HL-60 (cell line): ENCODE measurements around the gene FAM171A1.

ENCODE experiments used
- DNase-seq, 2 experiments: peaks; one replicate each; pipeline ENCODE4 v3.0.0-alpha.2; 2010 to 2020; ENCODE audit warnings: low read depth in 1 of 2, low spot score in 1 of 2
- H3K27ac ChIP-seq: fragments of 250-450 bp; sonication (Bioruptor Pico); replicated peaks from 2 replicates; pipeline ENCODE4 v1.5.1; 2020; ENCODE audit warnings: mild to moderate bottlenecking, moderate library complexity
- H3K27me3 ChIP-seq: fragments of 250-450 bp; sonication (Bioruptor Pico); 2 replicates; pipeline ENCODE4 v1.5.1; 2021; ENCODE audit warnings: mild to moderate bottlenecking, moderate library complexity; ENCODE audit not compliant: insufficient read depth, poor library complexity, severe bottlenecking
- H3K4me3 ChIP-seq: replicated peaks from 2 replicates; pipeline ENCODE4 v1.5.1; 2011; ENCODE audit warnings: mild to moderate bottlenecking, control low read depth, low read length; ENCODE audit not compliant: insufficient read depth
- GABPA ChIP-seq: IDR thresholded peaks from 2 replicates; pipeline ENCODE4 v1.6.1; 2012; ENCODE audit warnings: low read depth
- POLR2AphosphoS5 ChIP-seq: IDR thresholded peaks from 2 replicates; pipeline ENCODE4 v1.6.1; 2012; ENCODE audit warnings: low read depth
- SPI1 ChIP-seq: IDR thresholded peaks from 2 replicates; pipeline ENCODE4 v1.6.1; 2012; ENCODE audit warnings: low read depth, mild to moderate bottlenecking, borderline replicate concordance
- TF ChIP-seq, protein P1 (sequence below): IDR thresholded peaks from 2 replicates; pipeline ENCODE4 v1.6.1; 2012; ENCODE audit warnings: low read depth; ENCODE audit not compliant: insufficient replicate concordance
- TF ChIP-seq, protein P2 (sequence below): IDR thresholded peaks from one replicate; pipeline ENCODE4 v1.5.1; 2011; ENCODE audit warnings: low read length, control low read depth, inconsistent platforms; ENCODE audit not compliant: insufficient read depth

FAM171A1 gene

DNA sequence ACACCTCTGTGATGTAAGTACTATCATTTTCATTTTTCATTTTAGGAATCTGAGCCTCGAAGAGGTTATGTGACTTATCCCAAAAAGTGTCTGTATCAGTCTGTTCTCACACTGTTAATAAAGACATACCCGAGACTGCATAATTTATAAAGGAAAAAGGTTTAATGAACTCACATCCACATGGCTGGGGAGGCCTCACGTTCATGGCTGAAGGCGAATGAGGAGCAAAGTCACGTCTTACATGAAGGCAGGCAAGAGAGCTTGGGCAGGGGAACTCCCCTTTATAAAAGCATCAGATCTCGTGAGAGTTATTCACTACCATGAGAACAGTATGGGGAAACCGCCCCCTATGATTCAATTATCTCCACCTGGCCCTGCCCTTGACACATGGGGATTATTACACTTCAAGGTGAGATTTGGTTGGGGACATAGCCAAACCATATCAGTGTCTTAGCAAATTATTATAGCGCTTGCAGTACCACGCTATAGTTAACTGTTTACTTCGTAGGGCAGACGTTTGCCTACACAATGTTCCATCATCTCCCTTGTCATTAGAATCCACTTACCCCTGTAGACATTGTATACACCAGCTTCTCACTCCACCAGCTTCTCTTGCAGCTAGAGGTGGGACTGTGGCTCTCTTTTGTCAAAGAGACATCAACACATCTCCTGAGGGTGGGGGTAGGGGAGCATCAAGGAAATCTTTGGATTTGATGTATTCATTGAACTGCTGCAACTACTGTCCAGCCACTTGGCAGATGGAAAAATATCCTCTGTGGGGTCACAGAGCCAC is 187.2 kb downstream of the FAM171A1 start:
- Histone ChIP-seq H3K27me3 (no peaks in the 10 kb centered on the region), H3K4me3 (no peak overlapping the region), H3K27ac (no peak overlapping the region)
- no peak for TF ChIP-seq POLR2AphosphoS5
- TF ChIP-seq, protein P1, sequence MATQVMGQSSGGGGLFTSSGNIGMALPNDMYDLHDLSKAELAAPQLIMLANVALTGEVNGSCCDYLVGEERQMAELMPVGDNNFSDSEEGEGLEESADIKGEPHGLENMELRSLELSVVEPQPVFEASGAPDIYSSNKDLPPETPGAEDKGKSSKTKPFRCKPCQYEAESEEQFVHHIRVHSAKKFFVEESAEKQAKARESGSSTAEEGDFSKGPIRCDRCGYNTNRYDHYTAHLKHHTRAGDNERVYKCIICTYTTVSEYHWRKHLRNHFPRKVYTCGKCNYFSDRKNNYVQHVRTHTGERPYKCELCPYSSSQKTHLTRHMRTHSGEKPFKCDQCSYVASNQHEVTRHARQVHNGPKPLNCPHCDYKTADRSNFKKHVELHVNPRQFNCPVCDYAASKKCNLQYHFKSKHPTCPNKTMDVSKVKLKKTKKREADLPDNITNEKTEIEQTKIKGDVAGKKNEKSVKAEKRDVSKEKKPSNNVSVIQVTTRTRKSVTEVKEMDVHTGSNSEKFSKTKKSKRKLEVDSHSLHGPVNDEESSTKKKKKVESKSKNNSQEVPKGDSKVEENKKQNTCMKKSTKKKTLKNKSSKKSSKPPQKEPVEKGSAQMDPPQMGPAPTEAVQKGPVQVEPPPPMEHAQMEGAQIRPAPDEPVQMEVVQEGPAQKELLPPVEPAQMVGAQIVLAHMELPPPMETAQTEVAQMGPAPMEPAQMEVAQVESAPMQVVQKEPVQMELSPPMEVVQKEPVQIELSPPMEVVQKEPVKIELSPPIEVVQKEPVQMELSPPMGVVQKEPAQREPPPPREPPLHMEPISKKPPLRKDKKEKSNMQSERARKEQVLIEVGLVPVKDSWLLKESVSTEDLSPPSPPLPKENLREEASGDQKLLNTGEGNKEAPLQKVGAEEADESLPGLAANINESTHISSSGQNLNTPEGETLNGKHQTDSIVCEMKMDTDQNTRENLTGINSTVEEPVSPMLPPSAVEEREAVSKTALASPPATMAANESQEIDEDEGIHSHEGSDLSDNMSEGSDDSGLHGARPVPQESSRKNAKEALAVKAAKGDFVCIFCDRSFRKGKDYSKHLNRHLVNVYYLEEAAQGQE = no peak
- TF ChIP-seq, protein P2, sequence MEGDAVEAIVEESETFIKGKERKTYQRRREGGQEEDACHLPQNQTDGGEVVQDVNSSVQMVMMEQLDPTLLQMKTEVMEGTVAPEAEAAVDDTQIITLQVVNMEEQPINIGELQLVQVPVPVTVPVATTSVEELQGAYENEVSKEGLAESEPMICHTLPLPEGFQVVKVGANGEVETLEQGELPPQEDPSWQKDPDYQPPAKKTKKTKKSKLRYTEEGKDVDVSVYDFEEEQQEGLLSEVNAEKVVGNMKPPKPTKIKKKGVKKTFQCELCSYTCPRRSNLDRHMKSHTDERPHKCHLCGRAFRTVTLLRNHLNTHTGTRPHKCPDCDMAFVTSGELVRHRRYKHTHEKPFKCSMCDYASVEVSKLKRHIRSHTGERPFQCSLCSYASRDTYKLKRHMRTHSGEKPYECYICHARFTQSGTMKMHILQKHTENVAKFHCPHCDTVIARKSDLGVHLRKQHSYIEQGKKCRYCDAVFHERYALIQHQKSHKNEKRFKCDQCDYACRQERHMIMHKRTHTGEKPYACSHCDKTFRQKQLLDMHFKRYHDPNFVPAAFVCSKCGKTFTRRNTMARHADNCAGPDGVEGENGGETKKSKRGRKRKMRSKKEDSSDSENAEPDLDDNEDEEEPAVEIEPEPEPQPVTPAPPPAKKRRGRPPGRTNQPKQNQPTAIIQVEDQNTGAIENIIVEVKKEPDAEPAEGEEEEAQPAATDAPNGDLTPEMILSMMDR = no peak
- no peak for TF ChIP-seq GABPA
- TF ChIP-seq SPI1 = no peak
- DNase-seq = no peak

- no peak overlapping the region for H3K27ac ChIP-seq
- TF ChIP-seq SPI1 = no peak
- TF ChIP-seq GABPA = no peak
- no peak for DNase-seq
- H3K27me3 ChIP-seq = no peaks in the 10 kb centered on the region
- H3K4me3 ChIP-seq = no peak overlapping the region
These were observed 188.4 kb downstream of the FAM171A1 start for GRCh38 chr10:15182540-15183207.

DNA sequence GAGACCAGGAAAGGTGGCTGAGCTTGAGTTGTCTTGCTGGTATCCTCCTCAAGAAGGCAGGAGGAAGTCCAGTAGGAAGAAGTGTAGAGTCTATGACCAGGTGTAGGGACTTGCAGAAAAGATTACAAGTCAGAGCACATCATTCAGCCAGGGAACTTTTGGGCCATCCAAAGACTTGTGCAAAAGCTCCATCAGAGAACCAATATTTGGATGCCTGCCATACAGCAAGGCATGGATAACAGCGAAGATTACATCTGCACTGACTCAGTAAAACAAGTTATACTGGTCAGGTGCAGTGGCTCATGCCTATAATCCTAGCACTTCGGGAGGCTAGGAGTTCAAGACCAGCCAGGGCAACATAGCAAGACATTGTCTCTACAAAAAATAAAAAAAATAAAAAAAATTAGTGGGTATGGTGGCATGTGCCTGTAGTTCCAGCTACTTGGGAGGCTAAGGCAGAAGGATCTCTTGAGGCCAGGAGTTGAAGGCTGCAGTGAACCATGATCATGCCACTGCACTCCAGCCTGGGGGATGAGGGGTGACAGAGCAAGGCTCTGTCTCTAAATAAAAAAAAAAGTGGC is 189.4 kb downstream of the FAM171A1 start:
- TF ChIP-seq GABPA = no peak
- no peak for TF ChIP-seq SPI1
- TF ChIP-seq, protein P1 = no peak
- TF ChIP-seq, protein P2 = no peak
- TF ChIP-seq POLR2AphosphoS5 = no peak
- Histone ChIP-seq H3K4me3 (no peak overlapping the region), H3K27me3 (no peaks in the 10 kb centered on the region), H3K27ac (no peak overlapping the region)
- DNase-seq = no peak

- H3K27me3 ChIP-seq = no peaks in the 10 kb centered on the region
- H3K27ac ChIP-seq = no peak overlapping the region
- no peak overlapping the region for H3K4me3 ChIP-seq
- DNase-seq = no peak
- TF ChIP-seq, protein P1 = no peak
- TF ChIP-seq GABPA = no peak
- TF ChIP-seq SPI1 = no peak
- TF ChIP-seq, protein P2 = no peak
- TF ChIP-seq POLR2AphosphoS5 = no peak
These were observed 190.4 kb downstream of the FAM171A1 start for GRCh38 chr10:15180736-15181135.
